Stimulated activated CD4-positive, alpha-beta T cell treated with anti-CD3 and anti-CD28 coated beads, Interleukin-4, amount 100 ng/mL, for 24 hours (primary cell): Measurements from ENCODE around the gene HDLBP.

Source experiments
- DNase-seq: peaks from one replicate; pipeline ENCODE4 v3.0.0-alpha.2; 2020

Gene HDLBP

DNA sequence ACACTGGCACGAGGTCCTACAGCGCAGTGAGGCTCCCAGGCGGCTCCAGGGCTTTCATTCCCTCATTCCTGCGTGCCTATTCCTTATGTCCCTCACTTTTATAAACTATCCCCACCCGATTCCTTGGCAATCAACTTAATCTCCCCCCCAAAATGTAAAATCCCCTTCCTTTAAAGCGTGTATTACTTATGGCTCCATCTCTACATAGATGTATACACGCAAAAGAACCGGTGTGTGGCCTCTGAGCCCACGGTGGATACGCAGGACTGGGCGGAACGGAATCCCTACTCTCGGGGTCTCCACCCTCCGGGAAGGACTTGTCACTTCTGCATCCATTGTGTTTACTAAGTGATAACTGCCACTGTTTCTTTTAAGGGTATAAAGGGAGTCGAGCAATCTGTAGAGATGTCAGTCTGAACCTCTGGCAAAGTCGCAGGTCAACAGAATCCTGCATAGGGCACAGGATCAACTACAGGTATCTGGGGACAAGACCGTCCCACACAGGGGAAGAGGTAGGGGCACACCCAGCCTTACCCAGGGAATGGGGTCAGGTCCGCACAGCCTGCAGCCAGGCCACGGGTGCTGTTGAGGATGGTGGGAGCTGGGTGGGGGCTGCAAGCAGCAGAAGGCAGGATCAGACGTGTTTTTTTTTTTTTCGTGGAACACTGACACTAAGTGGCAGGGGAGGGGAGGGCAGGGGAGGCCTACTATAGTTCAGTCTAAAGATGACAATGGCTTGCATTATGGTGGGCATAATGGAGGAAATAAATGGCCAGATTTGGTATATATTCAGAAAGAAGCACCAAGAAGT is 42.1 kb downstream of the HDLBP start:
- DNase-seq = no peak

DNA sequence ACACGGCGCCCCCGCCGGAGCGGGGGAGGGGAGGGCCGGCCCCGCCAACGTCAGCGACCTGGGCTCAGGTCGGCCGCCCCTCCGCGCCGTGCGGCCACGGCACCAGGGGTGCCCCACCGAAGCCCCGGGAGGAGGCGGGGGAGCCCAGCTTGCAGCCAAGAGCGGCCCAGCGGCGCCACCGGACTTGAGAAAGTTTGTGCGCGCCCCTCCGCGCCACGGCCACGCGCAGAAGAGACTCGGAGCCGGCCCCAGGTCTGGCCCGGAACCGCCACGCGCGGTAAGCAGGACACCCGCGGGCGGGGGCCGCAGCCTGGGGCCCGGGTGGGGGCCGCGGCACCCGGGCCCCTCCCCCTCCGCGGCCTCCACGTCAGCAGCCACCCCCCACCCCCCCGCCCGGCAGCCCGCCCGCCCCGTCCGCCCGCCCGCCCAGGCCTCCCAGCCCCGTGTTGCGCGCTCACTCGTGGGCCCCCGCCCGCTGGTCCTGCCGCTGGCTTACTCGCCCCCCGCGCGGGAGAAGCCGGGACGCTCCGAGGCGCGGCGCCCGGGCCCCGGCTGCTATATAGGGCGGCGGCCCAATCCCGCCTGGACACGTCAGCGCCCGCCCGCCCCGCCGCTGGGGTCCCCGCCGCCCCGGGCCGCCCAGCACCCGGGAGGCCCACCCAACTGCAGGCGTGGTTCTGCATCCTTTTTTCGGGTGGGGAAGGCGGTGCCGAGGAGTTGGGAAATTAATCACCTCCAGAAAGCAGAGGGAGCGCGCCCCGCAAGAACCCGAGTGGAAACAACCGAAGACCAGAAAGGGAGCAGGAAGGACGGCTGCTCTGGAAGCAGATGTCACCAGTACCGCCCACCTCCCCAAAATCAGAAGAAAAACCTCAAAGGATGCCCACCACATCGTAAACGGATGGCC is 42.9 kb downstream of the HDLBP start:
- peak; percentile 47 for DNase-seq

DNA sequence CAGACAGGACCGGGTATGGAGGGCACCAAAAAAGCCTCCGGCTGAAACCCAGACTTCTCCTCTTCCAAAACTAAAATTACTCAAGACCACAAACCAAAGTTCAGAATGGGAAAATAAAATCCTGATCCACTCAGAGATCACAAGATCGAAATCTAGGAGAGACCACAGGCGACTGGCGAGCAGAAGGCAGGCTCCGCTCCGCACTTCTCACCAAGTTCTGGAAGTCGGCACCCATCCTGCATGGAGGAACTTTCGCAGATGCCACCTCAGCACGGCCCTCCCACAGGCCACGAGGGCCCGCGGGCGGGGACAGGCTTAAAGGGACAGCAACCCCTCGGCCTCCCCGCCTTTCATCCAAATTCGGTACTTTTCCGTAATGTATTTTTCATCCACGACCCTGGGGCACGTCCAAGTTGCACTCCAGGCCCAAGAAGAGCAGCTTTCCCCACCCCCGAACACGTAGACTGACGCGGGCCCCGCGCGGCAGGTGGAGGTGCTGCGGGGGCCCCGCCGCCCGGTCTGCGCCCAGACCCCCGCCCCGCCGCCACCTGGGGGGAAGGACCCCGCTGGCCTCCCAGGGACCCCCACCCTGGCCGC is 43.7 kb downstream of the HDLBP start:
- DNase-seq = peak; percentile 68

DNA sequence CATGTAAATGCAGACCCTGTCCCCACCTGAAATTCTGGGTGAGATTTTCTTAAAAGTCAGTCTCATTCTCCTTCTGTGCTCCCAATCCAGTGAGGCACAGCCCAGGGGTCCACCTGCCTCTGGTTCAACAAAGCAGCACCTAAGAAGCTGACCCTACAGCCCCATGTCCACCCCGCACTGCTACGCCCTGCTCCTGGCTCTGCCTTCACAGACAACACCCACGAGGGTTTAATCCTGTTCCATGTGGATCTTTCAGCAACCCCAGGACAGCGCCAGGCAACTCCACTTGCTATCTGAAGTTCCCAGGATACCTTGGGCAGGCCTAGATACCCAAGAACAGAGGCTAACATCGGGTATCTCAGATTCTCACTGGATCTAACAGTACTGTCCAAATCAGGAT is 44.9 kb downstream of the HDLBP start:
- DNase-seq = no peak

DNA sequence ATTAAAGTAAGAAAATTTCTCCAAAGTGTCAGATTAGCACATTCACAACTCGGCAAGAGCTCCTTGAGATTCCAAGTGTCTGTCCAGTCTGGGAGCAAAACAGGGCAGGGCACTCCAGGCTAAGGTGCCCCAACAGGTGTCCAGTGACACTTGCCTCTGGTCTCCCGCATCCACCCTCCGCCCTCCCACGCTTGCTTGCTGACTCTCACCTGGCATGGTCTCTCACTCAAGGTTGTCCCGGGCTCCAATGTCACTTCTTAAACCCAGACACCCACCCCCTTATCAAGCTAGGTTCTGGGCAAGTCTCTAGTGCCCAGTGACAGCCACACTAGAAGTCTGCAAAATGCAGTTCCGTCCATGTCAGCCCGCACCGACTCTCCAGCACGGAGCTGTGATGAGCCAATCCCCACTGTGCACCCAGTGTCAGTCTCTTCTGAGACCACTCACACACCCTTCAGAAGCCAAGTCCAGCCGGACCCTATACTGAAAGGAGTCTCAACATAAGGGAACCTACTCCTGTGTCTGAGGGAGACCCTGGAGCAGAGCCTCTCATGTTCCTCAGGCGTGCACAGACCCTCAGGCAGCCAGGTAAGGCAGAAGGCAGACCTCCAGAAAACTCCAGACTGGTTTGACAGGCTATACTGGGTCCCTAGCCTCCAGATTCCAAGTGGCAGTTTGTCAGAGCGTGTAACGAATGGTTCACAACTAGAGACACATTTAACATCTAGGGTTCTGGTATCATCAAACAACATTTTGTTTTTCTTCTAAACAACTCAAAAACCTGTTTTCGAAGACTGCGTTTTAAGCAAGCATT is 45.6 kb downstream of the HDLBP start:
- DNase-seq = no peak

DNA sequence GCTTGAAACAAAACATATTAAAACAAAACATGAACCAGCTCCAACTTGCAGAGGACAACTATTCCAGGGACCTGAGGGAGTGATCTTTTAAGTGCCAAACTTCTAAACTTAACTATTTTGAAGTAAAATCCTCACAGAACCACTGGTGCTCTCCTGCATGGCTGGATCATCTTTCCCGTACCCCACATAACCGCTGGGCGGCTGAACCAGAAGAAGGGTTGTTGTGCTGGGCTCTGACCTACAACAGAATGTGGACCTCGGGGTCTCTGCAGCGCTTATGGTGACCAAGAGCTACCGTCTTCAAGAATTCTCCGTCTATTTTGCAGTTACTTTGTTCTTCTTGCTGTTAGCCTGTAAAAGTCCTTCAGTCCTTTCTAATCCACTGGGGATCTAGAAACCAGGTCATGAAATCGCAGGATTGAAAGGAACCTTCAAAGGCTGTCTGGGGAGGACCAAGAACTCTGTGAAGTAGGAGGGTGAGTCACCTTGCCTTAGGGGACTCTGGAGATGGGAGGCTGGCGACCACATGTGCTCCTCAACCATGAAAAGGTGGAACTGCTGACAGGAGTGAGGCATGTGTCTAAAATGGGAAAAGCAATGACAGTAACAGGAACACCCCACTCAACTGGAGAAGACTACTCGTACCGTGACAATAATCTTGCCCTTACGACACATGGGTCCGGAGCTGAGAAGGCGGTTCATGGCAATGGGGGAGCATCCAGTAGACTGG is 46.6 kb downstream of the HDLBP start:
- DNase-seq = no peak

DNA sequence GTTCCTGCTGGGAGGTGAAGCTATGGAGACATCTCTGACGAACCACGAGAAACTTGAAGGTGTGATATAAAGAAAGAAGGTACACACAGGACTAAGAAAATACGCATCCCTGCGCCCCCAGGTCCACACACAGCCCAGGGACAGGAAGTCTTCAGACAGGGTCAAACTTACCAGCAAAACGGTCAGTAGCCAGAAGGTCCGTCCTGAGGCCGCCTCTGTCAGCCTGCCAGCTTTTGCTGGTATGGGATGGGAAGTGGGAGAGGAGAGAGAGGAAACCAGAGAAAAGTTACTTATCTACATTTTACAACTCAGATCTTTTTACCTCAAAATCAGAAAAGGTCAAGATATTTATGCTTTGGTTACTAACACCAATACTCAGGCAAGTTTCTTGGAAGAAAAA is 47.2 kb downstream of the HDLBP start:
- no peak for DNase-seq

DNA sequence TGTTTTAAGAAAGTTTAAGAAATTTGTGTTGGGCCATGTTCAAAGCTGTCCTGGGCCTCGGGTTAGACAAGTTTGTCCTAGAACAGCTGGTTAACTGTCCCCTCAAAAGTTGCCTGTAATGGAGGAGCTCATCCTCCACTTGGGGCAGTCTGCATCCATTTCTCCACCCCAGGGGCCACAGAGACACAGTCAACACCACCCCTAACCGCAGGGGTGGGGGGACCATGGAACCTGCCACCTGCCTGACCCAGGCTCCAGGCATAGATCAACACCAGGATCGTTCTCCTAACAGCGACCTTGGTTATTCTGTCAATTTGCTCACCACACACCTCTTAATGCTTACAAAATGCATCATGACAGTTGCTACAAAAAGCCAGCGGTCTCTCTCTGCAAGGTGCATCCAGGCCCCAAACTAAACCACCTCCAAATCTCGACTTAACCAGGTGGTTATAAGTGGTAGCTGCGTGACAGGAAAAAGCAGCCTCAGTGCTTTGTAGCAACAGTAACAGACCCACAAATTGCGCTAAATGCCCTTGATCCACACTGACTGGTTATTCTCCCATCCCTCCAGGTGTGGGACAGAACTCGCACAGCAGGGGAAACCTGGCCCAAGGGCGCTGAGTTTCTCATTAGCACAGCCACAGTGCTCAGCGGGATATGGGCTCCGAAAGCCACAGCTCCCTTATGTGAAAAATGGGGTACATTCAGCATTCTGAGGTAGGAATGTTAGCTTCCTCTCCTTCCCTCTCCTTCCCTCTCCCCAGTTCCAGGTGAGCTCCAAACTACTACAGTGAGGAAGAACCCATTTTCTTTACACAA is 48.0 kb downstream of the HDLBP start:
- DNase-seq = no peak

DNA sequence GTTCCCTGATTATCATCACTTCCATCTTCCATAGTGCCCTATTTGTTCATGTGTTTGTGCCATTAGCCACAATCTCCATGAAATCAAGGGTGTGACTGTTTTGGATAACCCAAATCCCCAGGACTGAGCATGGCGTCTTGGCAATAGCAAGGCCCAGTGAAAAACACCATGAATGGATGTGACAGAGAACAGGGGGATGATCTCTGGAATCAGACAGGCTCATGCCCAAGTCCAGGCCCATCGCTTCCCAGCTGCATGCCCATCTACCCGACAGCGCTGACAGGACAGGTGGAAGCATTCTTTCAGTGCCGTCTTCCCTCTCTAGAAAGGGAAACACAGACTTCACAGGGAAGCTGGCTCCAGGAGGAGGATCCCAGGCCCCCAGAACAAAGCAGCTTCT is 50.0 kb downstream of the HDLBP start:
- no peak for DNase-seq

DNA sequence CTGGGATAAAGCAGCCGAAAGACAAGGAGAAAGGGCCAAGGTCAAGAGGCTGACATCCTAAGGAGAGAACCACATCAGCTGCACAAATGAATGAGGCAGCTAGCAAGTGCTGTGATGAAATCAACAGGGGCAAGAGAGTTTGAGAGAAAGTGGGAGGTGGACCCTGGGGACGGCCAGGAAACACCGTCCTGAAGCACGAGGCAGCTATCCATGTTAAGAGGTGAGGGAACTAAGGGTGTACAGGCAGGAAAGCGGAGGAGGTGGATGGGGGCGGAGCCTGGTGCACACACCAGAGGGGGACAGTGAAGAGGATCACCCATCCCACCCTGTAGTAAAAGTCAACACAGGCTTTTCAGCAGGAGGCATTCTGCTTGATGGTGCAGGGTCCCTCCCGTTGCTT is 52.4 kb downstream of the HDLBP start:
- DNase-seq = no peak

DNA sequence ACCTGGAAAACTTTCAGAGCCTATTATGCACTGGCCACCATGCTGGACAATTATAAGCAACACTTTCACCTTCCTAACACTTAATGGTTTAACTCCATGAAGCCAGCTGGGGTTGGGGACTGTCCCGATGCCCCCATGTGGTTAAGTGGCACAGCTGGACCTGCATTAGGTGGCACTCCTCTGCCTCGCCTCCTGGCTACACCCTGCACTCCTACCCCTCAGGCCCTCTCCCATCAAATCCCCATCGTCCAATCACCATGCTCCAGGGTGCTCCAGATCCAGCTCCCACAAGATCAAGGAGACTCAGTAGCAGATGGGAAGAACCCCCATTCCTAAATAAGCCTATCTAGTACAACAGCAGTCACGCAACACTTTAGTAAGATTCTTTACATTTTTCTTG is 53.8 kb downstream of the HDLBP start:
- DNase-seq = no peak

DNA sequence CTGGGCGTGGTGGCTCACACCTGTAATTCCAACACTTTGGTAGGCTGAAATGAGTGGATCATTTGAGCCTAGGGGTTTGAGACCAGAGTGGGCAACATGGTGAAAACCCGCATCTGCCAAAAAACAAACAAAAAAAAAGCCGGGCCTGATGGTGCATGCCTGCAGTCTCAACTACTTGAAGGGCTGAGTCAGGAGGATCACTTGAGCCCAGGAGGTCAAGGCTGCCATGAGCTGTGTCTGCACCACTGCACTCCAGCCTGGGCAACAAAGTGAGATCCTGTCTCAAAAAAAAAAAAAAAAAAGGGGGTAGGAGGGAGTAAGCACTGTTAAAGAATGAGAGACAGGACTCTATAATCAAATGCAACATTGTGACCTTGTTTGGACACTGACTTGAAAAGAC is 54.6 kb downstream of the HDLBP start:
- DNase-seq = no peak

DNA sequence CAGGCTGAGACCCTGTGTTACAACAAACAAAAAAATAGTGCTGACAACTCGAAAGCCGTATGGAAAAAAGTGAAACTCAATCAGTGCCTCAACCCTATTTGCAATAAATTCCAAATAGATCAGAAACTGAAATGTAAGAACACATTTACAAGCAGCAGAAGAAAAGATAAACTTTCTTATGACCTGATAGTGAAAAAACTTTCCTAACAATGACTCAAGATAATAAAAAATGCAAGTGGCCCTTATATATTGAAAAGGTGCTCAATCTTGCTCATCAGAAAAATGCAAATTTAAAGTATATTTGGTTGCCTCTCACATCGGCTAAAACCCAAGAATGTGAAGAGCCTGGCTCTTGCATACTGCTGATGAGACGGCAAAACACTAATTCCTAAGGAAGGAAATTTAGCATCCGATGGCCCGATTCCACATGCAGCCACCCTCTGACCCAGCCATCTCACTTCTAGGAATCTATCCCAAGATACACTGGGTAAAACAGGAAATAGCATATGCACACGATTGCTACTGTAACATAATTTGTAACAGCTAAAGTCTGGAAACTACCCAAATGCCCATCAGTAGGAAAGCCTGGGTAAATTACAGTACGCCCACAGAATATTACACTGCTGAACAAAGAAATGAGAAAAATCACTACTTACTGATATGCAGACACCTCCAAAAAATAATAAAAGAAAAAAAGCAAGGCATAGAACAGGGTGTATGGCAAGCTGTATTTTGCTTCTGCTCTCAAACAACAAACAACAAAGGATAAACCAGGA is 56.8 kb downstream of the HDLBP start:
- DNase-seq = no peak

DNA sequence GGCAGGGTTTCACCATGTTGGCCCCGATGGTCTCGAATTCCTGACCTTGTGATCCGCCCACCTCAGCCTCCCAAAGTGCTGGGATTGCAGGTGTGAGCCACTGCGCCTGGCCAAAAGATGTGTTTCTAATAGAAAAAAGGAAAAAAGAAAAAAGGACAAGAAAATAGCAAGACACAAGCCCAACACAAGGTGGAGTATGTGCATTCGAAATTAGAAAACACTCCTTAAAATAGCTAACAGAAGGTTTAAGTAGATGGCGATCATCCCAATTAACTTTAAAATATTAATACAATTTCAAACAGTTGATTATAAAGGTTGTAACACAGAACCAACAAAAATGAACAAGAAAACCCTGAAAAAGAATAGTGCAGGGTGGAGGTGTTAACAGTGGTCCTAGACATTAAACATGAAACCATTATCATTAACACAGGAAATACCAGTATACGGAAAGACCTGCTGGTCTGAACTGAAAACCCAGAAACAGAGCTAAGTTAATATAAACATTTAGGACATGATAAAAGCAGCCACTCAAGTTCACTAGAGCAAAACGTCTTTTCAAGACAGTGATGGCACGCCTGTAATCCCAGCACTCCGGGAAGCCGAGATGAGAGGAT is 57.9 kb downstream of the HDLBP start:
- DNase-seq = no peak

DNA sequence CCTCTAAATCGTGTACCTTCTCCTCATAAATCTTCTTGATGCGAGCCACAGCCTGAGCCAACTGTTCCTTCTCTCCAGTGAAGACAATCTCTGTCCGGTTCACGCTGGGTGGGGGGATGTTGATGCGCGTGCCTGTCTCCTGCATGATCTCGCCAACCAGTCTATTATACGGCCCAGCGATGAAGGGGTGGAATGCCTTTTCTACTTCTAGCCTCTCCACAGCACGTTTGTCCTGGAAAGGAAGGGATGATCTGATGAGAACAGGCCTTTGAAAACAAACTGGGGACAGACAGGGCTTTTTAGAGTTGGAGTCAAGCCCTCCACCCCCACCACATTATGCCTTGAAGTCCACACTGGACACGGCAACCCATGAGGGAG is 59.3 kb downstream of the HDLBP start:
- DNase-seq = no peak

DNA sequence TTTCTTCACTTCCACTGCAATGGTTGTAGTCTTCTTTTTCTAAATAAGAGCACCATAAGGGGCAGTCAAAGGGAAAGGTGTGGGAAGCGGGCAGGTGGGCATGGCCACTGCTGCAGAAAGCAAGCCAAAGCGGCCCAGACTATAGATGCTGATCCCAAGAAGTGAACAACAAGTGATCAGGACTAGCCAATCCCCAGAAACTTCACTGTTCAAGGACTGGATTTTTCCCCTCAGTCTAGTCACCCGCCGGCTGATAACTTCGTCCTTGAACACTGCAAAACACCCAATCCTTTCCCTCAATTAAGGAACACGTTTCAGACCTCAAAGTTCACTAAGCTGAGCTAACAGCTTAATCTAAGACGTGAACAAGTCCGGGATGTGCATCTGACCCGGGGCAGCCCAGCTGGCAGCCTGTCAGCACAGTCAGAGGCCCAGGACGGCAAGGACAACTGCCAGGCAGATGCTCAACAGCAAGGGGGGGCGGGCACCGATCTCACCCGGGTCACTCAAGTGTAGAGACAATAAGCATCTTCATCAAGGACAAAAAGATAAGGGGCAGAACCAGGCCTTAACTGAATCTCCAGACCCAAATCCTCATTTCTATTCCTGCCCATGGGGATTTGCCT is 59.8 kb downstream of the HDLBP start:
- no peak for DNase-seq

DNA sequence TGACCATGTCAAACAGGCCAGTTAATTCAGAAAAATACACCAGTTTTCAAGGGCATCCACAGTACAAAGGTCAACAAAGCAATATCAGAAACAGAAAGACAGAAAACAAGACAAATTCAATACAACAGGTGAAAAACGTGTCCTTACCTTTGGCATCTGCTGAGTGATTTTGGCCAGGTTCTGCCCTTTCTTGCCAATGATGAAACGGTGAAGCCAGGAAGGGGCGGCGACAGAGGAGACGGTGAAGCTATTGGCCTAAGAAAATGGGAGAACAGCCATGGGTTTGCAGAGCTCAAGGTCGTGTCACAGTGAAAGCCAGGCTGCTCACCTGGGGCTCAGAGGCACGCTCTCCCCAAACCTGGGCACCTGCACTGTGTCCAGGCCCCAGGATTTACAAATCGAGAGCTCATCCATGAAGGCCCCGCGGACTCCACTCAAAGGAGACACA is 60.5 kb downstream of the HDLBP start:
- no peak for DNase-seq

DNA sequence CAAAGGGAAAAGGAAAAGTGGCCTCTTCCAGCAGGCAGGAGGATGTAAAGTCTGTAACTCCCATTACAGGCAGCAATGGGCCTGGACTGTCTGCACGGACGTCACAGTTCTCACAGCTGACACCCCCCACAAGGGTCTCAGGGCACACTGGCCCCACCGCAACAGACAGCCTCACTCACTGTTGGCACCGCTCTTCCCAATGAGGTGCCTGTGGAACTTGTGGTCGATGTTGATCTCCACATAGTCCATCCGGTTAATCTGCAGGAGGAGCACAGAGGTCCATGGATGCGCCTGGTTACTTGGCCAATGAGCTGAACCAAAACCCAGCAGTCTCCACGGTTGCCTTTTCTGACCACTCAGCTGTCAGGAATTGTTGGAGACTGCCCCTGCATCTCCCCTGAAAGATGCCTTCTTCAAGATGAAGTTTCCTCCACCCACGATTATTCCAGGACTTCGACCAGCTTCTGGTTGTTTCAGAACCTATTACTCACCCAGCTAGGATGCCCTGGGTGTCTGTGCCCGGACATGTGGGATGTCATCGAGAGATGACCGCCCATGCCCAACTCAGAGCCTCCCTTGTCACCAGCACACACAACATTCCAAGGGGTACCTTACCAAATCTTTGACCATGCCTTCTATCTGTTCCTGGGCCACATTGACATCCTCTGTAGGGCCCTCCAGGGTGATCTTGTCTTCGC is 62.5 kb downstream of the HDLBP start:
- no peak for DNase-seq

DNA sequence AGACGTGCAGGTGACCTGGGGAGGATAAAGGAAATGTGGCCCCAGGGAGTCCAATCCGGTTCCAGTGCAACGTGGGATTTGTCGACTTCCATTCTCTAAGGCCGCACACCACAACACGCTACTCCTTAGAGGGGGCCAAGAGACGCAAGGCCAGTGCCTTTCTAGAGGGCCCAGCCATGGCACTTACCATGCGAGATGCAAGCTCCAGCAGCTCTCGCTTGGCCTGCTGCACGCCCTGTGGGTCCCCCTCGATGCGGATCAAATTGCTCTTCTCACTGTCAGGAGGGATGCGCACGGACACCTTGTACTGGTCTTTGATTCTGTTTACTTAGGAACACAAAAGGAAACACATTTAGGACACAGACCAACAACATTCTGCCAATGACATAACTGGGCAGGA is 65.8 kb downstream of the HDLBP start:
- no peak for DNase-seq
